Middle frontal gyrus (tissue), 1 donor: Measurements from ENCODE around the gene CPNE2.

Experiments used
- DNase-seq: peaks from one replicate; pipeline ENCODE4 v3.0.0-alpha.2; 2015; ENCODE audit warnings: low spot score; ENCODE audit errors: extremely low spot score

CPNE2 gene

GRCh38 chr16:57192720-57193486, 100.5 kb downstream of the CPNE2 start:
- DNase-seq, result no peak

- DNase-seq, result no peak
Observed at GRCh38 chr16:57194512-57194911, 102.1 kb downstream of the CPNE2 start.

GRCh38 chr16:57196286-57196685, 103.9 kb downstream of the CPNE2 start:
- DNase-seq, result no peak

GRCh38 chr16:57196753-57197152, 104.4 kb downstream of the CPNE2 start:
- no peak for DNase-seq
